ENCODE measurements around the gene CDH10. TPM values are rescaled to one million over a fixed set of nuclear protein-coding genes. Genes with fewer than 3 reads are reported as not detected.

Gene CDH10
- total and polyA plus RNA-seq, 2 experiments from 2014 or later = not detected

DNA sequence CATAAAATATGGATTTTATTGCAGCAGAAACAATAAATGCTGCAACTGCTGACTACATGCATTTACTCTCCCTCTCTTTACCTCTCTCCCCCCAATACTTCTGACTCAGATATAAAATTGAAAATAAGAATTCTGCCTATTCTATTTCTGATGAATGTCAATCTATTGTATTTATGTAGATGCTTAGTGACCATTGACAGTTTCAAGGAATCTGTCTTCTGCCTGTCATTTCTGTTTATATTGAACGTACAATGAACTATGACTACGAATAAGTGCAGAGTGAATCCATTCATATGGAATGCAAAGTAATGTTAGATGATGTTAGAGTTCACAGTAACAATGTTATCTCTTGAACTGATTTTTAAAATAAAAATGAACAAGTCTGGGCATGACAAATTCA, 898 bp downstream of the CDH10 start:
- Histone ChIP-seq H3K27me3 (ENCODE audit: insufficient read depth) (peaks cover 23% of the 10 kb centered on the region), H3K79me2 (replicated peaks; ENCODE audit: insufficient read depth) (no peaks in the 10 kb centered on the region), H3K9me2 (ENCODE audit: insufficient read depth) (no peaks in the 10 kb centered on the region), H3K27ac (ENCODE audit: low read depth) (no peak overlapping the region), H3K4me3 (peak overlapping the region; percentile 45; the same call in 1 of the 2 replicates), H3K4me1 (ENCODE audit: insufficient read depth) (peaks cover 10% of the 10 kb centered on the region), H3K36me3 (ENCODE audit: insufficient read depth) (no peaks in the 10 kb centered on the region), H4K20me1 (replicated peaks; ENCODE audit: insufficient read depth) (no peaks in the 10 kb centered on the region), H3K4me2 (peak overlapping the region; percentile 68), H2AFZ (no peak overlapping the region), H3F3A (replicated peaks; ENCODE audit: low read depth) (no peaks in the 10 kb centered on the region)
- DNase-seq (ENCODE audit: low spot score) = no peak
- Mint-ChIP-seq H3K36me3 (ENCODE audit: low read depth) (no peaks in the 10 kb centered on the region), H3K27ac (no peak overlapping the region), H3K9me3 (no peaks in the 10 kb centered on the region), H3K27me3 (ENCODE audit: insufficient read depth, low read depth, poor library complexity) (peaks cover 5% of the 10 kb centered on the region), H3K4me3 (0 out of 3 replicates have a peak overlapping the region, but pooled peaks have one; percentile 22), H3K4me1 (peaks cover 32% of the 10 kb centered on the region)
- no peak for ATAC-seq
- no peak for TF ChIP-seq EZH2phosphoT487 (IDR thresholded peaks at IDR 0.05; ENCODE audit: unreplicated experiment)
- TF ChIP-seq, protein P1, sequence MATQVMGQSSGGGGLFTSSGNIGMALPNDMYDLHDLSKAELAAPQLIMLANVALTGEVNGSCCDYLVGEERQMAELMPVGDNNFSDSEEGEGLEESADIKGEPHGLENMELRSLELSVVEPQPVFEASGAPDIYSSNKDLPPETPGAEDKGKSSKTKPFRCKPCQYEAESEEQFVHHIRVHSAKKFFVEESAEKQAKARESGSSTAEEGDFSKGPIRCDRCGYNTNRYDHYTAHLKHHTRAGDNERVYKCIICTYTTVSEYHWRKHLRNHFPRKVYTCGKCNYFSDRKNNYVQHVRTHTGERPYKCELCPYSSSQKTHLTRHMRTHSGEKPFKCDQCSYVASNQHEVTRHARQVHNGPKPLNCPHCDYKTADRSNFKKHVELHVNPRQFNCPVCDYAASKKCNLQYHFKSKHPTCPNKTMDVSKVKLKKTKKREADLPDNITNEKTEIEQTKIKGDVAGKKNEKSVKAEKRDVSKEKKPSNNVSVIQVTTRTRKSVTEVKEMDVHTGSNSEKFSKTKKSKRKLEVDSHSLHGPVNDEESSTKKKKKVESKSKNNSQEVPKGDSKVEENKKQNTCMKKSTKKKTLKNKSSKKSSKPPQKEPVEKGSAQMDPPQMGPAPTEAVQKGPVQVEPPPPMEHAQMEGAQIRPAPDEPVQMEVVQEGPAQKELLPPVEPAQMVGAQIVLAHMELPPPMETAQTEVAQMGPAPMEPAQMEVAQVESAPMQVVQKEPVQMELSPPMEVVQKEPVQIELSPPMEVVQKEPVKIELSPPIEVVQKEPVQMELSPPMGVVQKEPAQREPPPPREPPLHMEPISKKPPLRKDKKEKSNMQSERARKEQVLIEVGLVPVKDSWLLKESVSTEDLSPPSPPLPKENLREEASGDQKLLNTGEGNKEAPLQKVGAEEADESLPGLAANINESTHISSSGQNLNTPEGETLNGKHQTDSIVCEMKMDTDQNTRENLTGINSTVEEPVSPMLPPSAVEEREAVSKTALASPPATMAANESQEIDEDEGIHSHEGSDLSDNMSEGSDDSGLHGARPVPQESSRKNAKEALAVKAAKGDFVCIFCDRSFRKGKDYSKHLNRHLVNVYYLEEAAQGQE (IDR thresholded peaks at IDR 0.05; ENCODE audit: unreplicated experiment) = no peak
- TF ChIP-seq ZNF114 (CRISPR knock-in tag; IDR thresholded peaks at IDR 0.05) = no peak
- TF ChIP-seq EZH2 (IDR thresholded peaks at IDR 0.05; ENCODE audit: low read depth, unreplicated experiment) = no peak
- TF ChIP-seq ZNF331 (CRISPR knock-in tag; IDR thresholded peaks at IDR 0.05; ENCODE audit: low read depth) = no peak
- TF ChIP-seq, protein P2, sequence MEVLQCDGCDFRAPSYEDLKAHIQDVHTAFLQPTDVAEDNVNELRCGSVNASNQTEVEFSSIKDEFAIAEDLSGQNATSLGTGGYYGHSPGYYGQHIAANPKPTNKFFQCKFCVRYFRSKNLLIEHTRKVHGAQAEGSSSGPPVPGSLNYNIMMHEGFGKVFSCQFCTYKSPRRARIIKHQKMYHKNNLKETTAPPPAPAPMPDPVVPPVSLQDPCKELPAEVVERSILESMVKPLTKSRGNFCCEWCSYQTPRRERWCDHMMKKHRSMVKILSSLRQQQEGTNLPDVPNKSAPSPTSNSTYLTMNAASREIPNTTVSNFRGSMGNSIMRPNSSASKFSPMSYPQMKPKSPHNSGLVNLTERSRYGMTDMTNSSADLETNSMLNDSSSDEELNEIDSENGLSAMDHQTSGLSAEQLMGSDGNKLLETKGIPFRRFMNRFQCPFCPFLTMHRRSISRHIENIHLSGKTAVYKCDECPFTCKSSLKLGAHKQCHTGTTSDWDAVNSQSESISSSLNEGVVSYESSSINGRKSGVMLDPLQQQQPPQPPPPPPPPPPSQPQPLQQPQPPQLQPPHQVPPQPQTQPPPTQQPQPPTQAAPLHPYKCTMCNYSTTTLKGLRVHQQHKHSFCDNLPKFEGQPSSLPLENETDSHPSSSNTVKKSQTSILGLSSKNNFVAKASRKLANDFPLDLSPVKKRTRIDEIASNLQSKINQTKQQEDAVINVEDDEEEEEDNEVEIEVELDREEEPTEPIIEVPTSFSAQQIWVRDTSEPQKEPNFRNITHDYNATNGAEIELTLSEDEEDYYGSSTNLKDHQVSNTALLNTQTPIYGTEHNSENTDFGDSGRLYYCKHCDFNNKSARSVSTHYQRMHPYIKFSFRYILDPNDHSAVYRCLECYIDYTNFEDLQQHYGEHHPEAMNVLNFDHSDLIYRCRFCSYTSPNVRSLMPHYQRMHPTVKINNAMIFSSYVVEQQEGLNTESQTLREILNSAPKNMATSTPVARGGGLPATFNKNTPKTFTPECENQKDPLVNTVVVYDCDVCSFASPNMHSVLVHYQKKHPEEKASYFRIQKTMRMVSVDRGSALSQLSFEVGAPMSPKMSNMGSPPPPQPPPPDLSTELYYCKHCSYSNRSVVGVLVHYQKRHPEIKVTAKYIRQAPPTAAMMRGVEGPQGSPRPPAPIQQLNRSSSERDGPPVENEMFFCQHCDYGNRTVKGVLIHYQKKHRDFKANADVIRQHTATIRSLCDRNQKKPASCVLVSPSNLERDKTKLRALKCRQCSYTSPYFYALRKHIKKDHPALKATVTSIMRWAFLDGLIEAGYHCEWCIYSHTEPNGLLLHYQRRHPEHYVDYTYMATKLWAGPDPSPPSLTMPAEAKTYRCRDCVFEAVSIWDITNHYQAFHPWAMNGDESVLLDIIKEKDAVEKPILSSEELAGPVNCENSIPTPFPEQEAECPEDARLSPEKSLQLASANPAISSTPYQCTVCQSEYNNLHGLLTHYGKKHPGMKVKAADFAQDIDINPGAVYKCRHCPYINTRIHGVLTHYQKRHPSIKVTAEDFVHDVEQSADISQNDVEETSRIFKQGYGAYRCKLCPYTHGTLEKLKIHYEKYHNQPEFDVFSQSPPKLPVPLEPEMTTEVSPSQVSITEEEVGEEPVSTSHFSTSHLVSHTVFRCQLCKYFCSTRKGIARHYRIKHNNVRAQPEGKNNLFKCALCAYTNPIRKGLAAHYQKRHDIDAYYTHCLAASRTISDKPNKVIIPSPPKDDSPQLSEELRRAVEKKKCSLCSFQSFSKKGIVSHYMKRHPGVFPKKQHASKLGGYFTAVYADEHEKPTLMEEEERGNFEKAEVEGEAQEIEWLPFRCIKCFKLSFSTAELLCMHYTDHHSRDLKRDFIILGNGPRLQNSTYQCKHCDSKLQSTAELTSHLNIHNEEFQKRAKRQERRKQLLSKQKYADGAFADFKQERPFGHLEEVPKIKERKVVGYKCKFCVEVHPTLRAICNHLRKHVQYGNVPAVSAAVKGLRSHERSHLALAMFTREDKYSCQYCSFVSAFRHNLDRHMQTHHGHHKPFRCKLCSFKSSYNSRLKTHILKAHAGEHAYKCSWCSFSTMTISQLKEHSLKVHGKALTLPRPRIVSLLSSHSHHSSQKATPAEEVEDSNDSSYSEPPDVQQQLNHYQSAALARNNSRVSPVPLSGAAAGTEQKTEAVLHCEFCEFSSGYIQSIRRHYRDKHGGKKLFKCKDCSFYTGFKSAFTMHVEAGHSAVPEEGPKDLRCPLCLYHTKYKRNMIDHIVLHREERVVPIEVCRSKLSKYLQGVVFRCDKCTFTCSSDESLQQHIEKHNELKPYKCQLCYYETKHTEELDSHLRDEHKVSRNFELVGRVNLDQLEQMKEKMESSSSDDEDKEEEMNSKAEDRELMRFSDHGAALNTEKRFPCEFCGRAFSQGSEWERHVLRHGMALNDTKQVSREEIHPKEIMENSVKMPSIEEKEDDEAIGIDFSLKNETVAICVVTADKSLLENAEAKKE (CRISPR knock-in tag; IDR thresholded peaks at IDR 0.05) = no peak
- no peak for TF ChIP-seq NANOG (IDR thresholded peaks at IDR 0.05; ENCODE audit: borderline replicate concordance)
- TF ChIP-seq POLR2AphosphoS5 (IDR thresholded peaks at IDR 0.05; ENCODE audit: low read depth) = no peak
